ENCODE measurements around the gene PPARD.

- no peak for TF ChIP-seq CTCF (IDR thresholded peaks at IDR 0.05 in 4 of 5, conservative IDR thresholded peaks at IDR 0.05 in 1 of 5)
- no peak for TF ChIP-seq POLR2A (IDR thresholded peaks at IDR 0.05)
Measured at GRCh38 chr6:35330541-35331119, 11.7 kb upstream of the PPARD start.

All from gastrocnemius medialis (tissue), 4 donors.